HCT116 (cell line): ENCODE data around the gene CALML4. TPM values are rescaled to one million over a fixed set of nuclear protein-coding genes. Genes with fewer than 3 reads are reported as not detected.

Experiments
- ATAC-seq: fragments of 200-7000 bp; cut with Tn5 transposase; 2 replicates; pipeline ENCODE4 v1.9.1; 2020; ENCODE audit warnings: mild to moderate bottlenecking, moderate library complexity
- BruUV-seq: library from RNA; stranded (reverse); fragments of 400-500 nt; replicated peaks from 2 replicates; lab custom pipeline; 2021; lab: Mats Ljungman, UMichigan
- CTCF ChIA-PET: fragments of 300-600 bp; sonication (Branson Sonifier 250); formaldehyde crosslinking; loops from one replicate; lab custom pipeline; 2021; ENCODE audit warnings: antibody characterized with exemption; lab: Charles Lee
- POLR2A ChIA-PET: fragments of 300-600, 350-600 bp; sonication (Branson Sonifier 250); formaldehyde crosslinking; loops from one replicate; lab custom pipeline; 2021; ENCODE audit warnings: antibody characterized with exemption; lab: Charles Lee
- RAD21 ChIA-PET, 2 experiments: fragments of 300-600 bp; sonication (Branson Sonifier 250); formaldehyde crosslinking; loops; one replicate each; lab custom pipeline; 2023; ENCODE audit warnings: low total read pairs in 2 of 2; ENCODE audit not compliant: uncharacterized antibody in 2 of 2, unreplicated experiment in 2 of 2, low non-redundant PET in 1 of 2; lab: Charles Lee
- DNase-seq: peaks from one replicate; pipeline ENCODE4 v3.0.0-alpha.2; 2010; ENCODE audit warnings: low read depth, low spot score
- H2AFZ ChIP-seq: fragments of 200-600 bp; shearing (Covaris generic), sonication (generic); 2 replicates; pipeline ENCODE4 v1.6.1; 2017; ENCODE audit warnings: low read depth, mixed run types, mixed read lengths, antibody characterized with exemption, low read length; ENCODE audit not compliant: poor library complexity, severe bottlenecking
- H3K27ac ChIP-seq: 2 replicates; pipeline ENCODE4 v1.5.1; 2012; ENCODE audit warnings: low read depth, low read length
- H3K27me3 ChIP-seq: fragments of 200-600 bp; sonication (generic); 2 replicates; pipeline ENCODE4 v1.6.1; 2016; ENCODE audit warnings: mixed run types, low read length, mixed read lengths; ENCODE audit not compliant: insufficient read depth
- H3K36me3 ChIP-seq, 2 experiments: fragments of 200-500 bp in 1 of 2; fragments of 200-600 bp in 1 of 2; sonication (Bioruptor generic) in 1 of 2; sonication (generic) in 1 of 2; 2 replicates each; pipeline versions ENCODE4 v1.5.1 to v1.6.1; 2014 to 2016; ENCODE audit warnings: low read length in 2 of 2, inconsistent platforms in 1 of 2, mixed read lengths in 1 of 2, mixed run types in 1 of 2; ENCODE audit not compliant: insufficient read depth in 2 of 2, control insufficient read depth in 1 of 2
- H3K4me1 ChIP-seq, 2 experiments: fragments of 200-600 bp in 1 of 2; sonication (generic) in 1 of 2; 2 replicates each; pipeline versions ENCODE4 v1.5.1 to v1.6.1; 2012 to 2017; ENCODE audit warnings: low read length in 2 of 2, inconsistent platforms in 1 of 2, mild to moderate bottlenecking in 1 of 2, mixed read lengths in 1 of 2, mixed run types in 1 of 2, moderate library complexity in 1 of 2; ENCODE audit not compliant: insufficient read depth in 2 of 2, control insufficient read depth in 1 of 2
- H3K4me2 ChIP-seq: fragments of 200-600 bp; sonication (generic); 2 replicates; pipeline ENCODE4 v1.6.1; 2017; ENCODE audit warnings: mixed run types, low read length, mixed read lengths
- H3K4me3 ChIP-seq, 2 experiments: fragments of 200-600 bp in 1 of 2; sonication (generic) in 1 of 2; replicated peaks in 1 of 2; 2 replicates each; pipeline ENCODE4 v1.5.1; 2011 to 2016; ENCODE audit warnings: low read length in 2 of 2, control low read depth in 1 of 2, low read depth in 1 of 2, mild to moderate bottlenecking in 1 of 2, mixed read lengths in 1 of 2, mixed run types in 1 of 2
- H3K79me2 ChIP-seq: fragments of 200-600 bp; sonication (generic); 2 replicates; pipeline ENCODE4 v1.6.1; 2017; ENCODE audit warnings: mild to moderate bottlenecking, mixed run types, low read length, moderate library complexity, mixed read lengths; ENCODE audit not compliant: insufficient read depth
- H3K9ac ChIP-seq: fragments of 200-600 bp; sonication (generic); 2 replicates; pipeline ENCODE4 v1.6.1; 2016; ENCODE audit warnings: low read length, mixed read lengths
- H3K9me2 ChIP-seq: fragments of 200-600 bp; sonication (generic), shearing (Covaris generic); 2 replicates; pipeline ENCODE4 v1.6.1; 2017; ENCODE audit warnings: mixed run types, mild to moderate bottlenecking, moderate library complexity; ENCODE audit not compliant: insufficient read depth
- H3K9me3 ChIP-seq, 2 experiments: fragments of 200-500 bp in 1 of 2; fragments of 200-600 bp in 1 of 2; sonication (Bioruptor generic) in 1 of 2; sonication (generic) in 1 of 2; 2 replicates each; pipeline ENCODE4 v1.6.1; 2014 to 2017; ENCODE audit warnings: low read length in 2 of 2, mixed read lengths in 2 of 2, inconsistent platforms in 1 of 2, low read depth in 1 of 2, mild to moderate bottlenecking in 1 of 2, mixed run types in 1 of 2, moderate library complexity in 1 of 2; ENCODE audit not compliant: control insufficient read depth in 1 of 2, insufficient read depth in 1 of 2
- H4K20me1 ChIP-seq: fragments of 200-600 bp; sonication (generic), shearing (Covaris generic); 2 replicates; pipeline ENCODE4 v1.6.1; 2017; ENCODE audit warnings: mixed run types, mild to moderate bottlenecking, moderate library complexity; ENCODE audit not compliant: insufficient read depth
- JUND ChIP-seq: IDR thresholded peaks from 2 replicates; pipeline ENCODE4 v1.6.1; 2012
- POLR2A ChIP-seq: IDR thresholded peaks from 2 replicates; pipeline ENCODE4 v1.7.0; 2011; ENCODE audit warnings: borderline replicate concordance; ENCODE audit not compliant: insufficient read depth, insufficient read length; ENCODE audit errors: extremely low read depth
- RAD21 ChIP-seq: IDR thresholded peaks from 2 replicates; pipeline ENCODE4 v1.6.1; 2012; ENCODE audit warnings: low read depth, mild to moderate bottlenecking
- intact Hi-C: fragments of 100-400 bp; cut with micrococcal nuclease; formaldehyde crosslinking; loops from 2 replicates; pipeline ENCODE4 v1.10.0; 2022
- total RNA-seq: library from RNA; stranded (reverse); gene quantifications from one replicate; pipeline ENCODE4 v1.2.1, GENCODE V29; 2021; ENCODE audit not compliant: unreplicated experiment
- TF ChIP-seq, protein P1 (sequence below): IDR thresholded peaks from 2 replicates; pipeline ENCODE4 v1.6.1; 2012; ENCODE audit warnings: low read depth

The CALML4 gene
- total RNA-seq, 1 experiment from 2014 or later: 8.5 TPM

DNA sequence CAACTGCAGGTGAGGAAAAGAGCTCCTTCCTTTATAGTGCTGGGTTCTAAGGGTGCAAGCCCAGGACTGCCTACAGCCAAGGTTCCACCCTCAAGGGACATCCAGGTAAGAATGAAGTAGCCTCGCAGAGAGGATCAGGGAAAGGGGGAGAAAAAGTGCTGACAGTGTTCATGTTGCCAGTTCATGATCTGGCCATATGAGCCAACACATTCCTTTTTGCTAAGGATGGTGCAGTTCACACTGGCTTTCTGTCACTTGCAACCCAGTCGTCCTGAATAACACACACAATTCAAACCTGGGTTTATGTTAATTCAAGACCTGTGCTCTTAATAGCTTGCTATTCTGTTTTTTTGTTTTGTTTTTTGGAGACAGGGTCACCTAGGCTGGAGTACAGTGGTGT lies 15.4 kb upstream of the CALML4 start:
- H3K79me2 ChIP-seq: peaks cover 79% of the 10 kb centered on the region
- no peak overlapping the region for H3K27ac ChIP-seq
- no peaks in the 10 kb centered on the region for H3K9me2 ChIP-seq
- no peak overlapping the region for H3K9ac ChIP-seq
- BruUV-seq: no TSS peak
- intact Hi-C loops: no loop called here
- no peaks in the 10 kb centered on the region for H3K9me3 ChIP-seq
- H2AFZ ChIP-seq: no peak overlapping the region
- ChIA-PET RAD21 (no interaction called here), POLR2A (interaction anchor here (0.6 kb wide), 1 partner anchor 11 kb away, joined by 4 read pairs; no protein-coding TSS in a partner anchor), CTCF (interaction anchor here (1.2 kb wide), 1 partner anchor 10 kb away, joined by 3 read pairs; no protein-coding TSS in a partner anchor)
- no peak for DNase-seq
- peaks cover 4% of the 10 kb centered on the region; the same call in 1 of the 2 replicates for H4K20me1 ChIP-seq
- no peaks in the 10 kb centered on the region for H3K4me1 ChIP-seq
- H3K36me3 ChIP-seq: peaks cover 0 to 24% of the 10 kb centered on the region in 2 experiments; a peak in 1 of 4 replicates
- no peak overlapping the region for H3K4me2 ChIP-seq
- no peak overlapping the region for H3K4me3 ChIP-seq
- TF ChIP-seq, protein P1, sequence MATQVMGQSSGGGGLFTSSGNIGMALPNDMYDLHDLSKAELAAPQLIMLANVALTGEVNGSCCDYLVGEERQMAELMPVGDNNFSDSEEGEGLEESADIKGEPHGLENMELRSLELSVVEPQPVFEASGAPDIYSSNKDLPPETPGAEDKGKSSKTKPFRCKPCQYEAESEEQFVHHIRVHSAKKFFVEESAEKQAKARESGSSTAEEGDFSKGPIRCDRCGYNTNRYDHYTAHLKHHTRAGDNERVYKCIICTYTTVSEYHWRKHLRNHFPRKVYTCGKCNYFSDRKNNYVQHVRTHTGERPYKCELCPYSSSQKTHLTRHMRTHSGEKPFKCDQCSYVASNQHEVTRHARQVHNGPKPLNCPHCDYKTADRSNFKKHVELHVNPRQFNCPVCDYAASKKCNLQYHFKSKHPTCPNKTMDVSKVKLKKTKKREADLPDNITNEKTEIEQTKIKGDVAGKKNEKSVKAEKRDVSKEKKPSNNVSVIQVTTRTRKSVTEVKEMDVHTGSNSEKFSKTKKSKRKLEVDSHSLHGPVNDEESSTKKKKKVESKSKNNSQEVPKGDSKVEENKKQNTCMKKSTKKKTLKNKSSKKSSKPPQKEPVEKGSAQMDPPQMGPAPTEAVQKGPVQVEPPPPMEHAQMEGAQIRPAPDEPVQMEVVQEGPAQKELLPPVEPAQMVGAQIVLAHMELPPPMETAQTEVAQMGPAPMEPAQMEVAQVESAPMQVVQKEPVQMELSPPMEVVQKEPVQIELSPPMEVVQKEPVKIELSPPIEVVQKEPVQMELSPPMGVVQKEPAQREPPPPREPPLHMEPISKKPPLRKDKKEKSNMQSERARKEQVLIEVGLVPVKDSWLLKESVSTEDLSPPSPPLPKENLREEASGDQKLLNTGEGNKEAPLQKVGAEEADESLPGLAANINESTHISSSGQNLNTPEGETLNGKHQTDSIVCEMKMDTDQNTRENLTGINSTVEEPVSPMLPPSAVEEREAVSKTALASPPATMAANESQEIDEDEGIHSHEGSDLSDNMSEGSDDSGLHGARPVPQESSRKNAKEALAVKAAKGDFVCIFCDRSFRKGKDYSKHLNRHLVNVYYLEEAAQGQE: no peak
- TF ChIP-seq JUND (no peak), RAD21 (no peak), POLR2A (no peak)
- H3K27me3 ChIP-seq: no peaks in the 10 kb centered on the region
- ATAC-seq: no peak
